NB4 (cell line): Measurements from ENCODE around the gene GORAB.

Experiments used
- CTCF ChIP-seq: IDR thresholded peaks from one replicate; pipeline ENCODE4 v1.5.1; 2012; ENCODE audit warnings: low read depth, low read length
- MYC ChIP-seq: IDR thresholded peaks from 2 replicates; pipeline ENCODE4 v1.6.1; 2011; ENCODE audit warnings: low read depth, low read length
- POLR2A ChIP-seq: IDR thresholded peaks from 2 replicates; pipeline ENCODE4 v1.6.1; 2011; ENCODE audit warnings: mild to moderate bottlenecking; ENCODE audit not compliant: insufficient read length; ENCODE audit errors: extremely low read depth

- TF ChIP-seq POLR2A (no peak), CTCF (no peak), MYC (no peak)
These were observed 28.8 kb downstream of the GORAB start for GRCh38 chr1:170560681-170561285.
